ENCODE data around the gene RSRC1.
"Not testable (repeated sequence)": the region's sequence is repeated elsewhere in the genome, so short reads cannot be mapped to it uniquely, and the experiment has no call there.

Gene RSRC1

GRCh38 chr3:158226429-158226828 lies 116.5 kb downstream of the RSRC1 start:
- no peak for TF ChIP-seq CTCF (IDR thresholded peaks at IDR 0.05; ENCODE audit: insufficient read depth, missing control alignments)
- DNase-seq (ENCODE audit: insufficient read length, low spot score): no peak
- FAIRE-seq: no peak

- FAIRE-seq: peak; percentile 21
- DNase-seq (ENCODE audit: insufficient read length, low spot score): not testable (repeated sequence)
Measured at GRCh38 chr3:158228942-158229341, 119.1 kb downstream of the RSRC1 start.

GRCh38 chr3:158233791-158234190 lies 123.9 kb downstream of the RSRC1 start:
- peak; percentile 99 for FAIRE-seq
- no peak for TF ChIP-seq CTCF (IDR thresholded peaks at IDR 0.05; ENCODE audit: insufficient read depth, missing control alignments)
- DNase-seq (ENCODE audit: insufficient read length, low spot score): no peak

- TF ChIP-seq CTCF (IDR thresholded peaks at IDR 0.05; ENCODE audit: insufficient read depth, missing control alignments): no peak
- DNase-seq (ENCODE audit: insufficient read length, low spot score): no peak
- no peak for FAIRE-seq
Measured at GRCh38 chr3:158244274-158244673, 134.4 kb downstream of the RSRC1 start.

GRCh38 chr3:158247288-158247687 lies 137.4 kb downstream of the RSRC1 start:
- no peak for FAIRE-seq
- TF ChIP-seq CTCF (IDR thresholded peaks at IDR 0.05; ENCODE audit: insufficient read depth, missing control alignments): no peak
- DNase-seq (ENCODE audit: insufficient read length, low spot score): no peak

- no peak for DNase-seq (ENCODE audit: insufficient read length, low spot score)
- no peak for TF ChIP-seq CTCF (IDR thresholded peaks at IDR 0.05; ENCODE audit: insufficient read depth, missing control alignments)
- no peak for FAIRE-seq
Measured at GRCh38 chr3:158248261-158248660, 138.4 kb downstream of the RSRC1 start.

- TF ChIP-seq CTCF (IDR thresholded peaks at IDR 0.05; ENCODE audit: insufficient read depth, missing control alignments): no peak
- FAIRE-seq (peak; percentile 25), DNase-seq (ENCODE audit: insufficient read length, low spot score) (no peak)
Measured at GRCh38 chr3:158249183-158249582, 139.3 kb downstream of the RSRC1 start.

GRCh38 chr3:158258619-158259018 lies 148.7 kb downstream of the RSRC1 start:
- DNase-seq (ENCODE audit: insufficient read length, low spot score) (no peak), FAIRE-seq (no peak)
- no peak for TF ChIP-seq CTCF (IDR thresholded peaks at IDR 0.05; ENCODE audit: insufficient read depth, missing control alignments)
